ENCODE results near the gene PCDHA11. TPM values are rescaled to one million over a fixed set of nuclear protein-coding genes. Genes with fewer than 3 reads are reported as not detected.

Gene PCDHA11
- total and polyA plus RNA-seq, 10 of the 15 experiments (the other 5 are each of a cell fraction or from before 2014, with no cell fraction given) = 0.06 TPM; not detected in 9

- TF ChIP-seq, protein P1, sequence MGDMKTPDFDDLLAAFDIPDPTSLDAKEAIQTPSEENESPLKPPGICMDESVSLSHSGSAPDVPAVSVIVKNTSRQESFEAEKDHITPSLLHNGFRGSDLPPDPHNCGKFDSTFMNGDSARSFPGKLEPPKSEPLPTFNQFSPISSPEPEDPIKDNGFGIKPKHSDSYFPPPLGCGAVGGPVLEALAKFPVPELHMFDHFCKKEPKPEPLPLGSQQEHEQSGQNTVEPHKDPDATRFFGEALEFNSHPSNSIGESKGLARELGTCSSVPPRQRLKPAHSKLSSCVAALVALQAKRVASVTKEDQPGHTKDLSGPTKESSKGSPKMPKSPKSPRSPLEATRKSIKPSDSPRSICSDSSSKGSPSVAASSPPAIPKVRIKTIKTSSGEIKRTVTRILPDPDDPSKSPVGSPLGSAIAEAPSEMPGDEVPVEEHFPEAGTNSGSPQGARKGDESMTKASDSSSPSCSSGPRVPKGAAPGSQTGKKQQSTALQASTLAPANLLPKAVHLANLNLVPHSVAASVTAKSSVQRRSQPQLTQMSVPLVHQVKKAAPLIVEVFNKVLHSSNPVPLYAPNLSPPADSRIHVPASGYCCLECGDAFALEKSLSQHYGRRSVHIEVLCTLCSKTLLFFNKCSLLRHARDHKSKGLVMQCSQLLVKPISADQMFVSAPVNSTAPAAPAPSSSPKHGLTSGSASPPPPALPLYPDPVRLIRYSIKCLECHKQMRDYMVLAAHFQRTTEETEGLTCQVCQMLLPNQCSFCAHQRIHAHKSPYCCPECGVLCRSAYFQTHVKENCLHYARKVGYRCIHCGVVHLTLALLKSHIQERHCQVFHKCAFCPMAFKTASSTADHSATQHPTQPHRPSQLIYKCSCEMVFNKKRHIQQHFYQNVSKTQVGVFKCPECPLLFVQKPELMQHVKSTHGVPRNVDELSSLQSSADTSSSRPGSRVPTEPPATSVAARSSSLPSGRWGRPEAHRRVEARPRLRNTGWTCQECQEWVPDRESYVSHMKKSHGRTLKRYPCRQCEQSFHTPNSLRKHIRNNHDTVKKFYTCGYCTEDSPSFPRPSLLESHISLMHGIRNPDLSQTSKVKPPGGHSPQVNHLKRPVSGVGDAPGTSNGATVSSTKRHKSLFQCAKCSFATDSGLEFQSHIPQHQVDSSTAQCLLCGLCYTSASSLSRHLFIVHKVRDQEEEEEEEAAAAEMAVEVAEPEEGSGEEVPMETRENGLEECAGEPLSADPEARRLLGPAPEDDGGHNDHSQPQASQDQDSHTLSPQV (IDR thresholded peaks at IDR 0.05) = no peak
- TF ChIP-seq ZNF217 (IDR thresholded peaks at IDR 0.05) (no peak), FOS (IDR thresholded peaks at IDR 0.05; ENCODE audit: borderline replicate concordance, extremely low read depth, insufficient read length) (no peak), PAX5 (IDR thresholded peaks at IDR 0.05; ENCODE audit: borderline replicate concordance, low read depth, low read length) (no peak)
Measured at GRCh38 chr5:140827704-140828361, 40.9 kb upstream of the PCDHA11 start, which contains the start of gene PCDHA6 (continued).

GRCh38 chr5:140828362-140828737 is 40.4 kb upstream of the PCDHA11 start:
- 64% methylated on average over 18 of the region's 18 CpGs for WGBS (ENCODE audit: insufficient coverage, insufficient replicate concordance, low lambda C conversion rate, missing lambda C conversion rate)
- Histone ChIP-seq H3K27ac (ENCODE audit: control insufficient read depth, insufficient read depth) (no peak overlapping the region), H3K36me3 (ENCODE audit: control insufficient read depth in 2 of 2, insufficient read depth in 2 of 2, low read length in 1 of 2) (no peaks in the 10 kb centered on the region), H3K9ac (ENCODE audit: control insufficient read depth, insufficient read depth, low read length) (no peak overlapping the region), H4K20me1 (ENCODE audit: control insufficient read depth, insufficient read depth) (no peaks in the 10 kb centered on the region), H3K4me2 (ENCODE audit: control insufficient read depth, insufficient read depth) (no peak overlapping the region), H2AFZ (ENCODE audit: control insufficient read depth, low read depth, low read length) (no peak overlapping the region), H3K9me3 (replicated peaks; ENCODE audit: control insufficient read depth, insufficient read depth, low read length) (no peaks in the 10 kb centered on the region; the same call in 1 of the 3 replicates), H3K4me1 (ENCODE audit: control insufficient read depth, insufficient read depth, low read length) (no peaks in the 10 kb centered on the region), H3K4me3 (no peak overlapping the region), H3K79me2 (ENCODE audit: control insufficient read depth, insufficient read depth, low read length) (no peaks in the 10 kb centered on the region), H3K27me3 (replicated peaks in 1 of 2; ENCODE audit: control insufficient read depth in 2 of 2, insufficient read depth in 2 of 2, low read length in 1 of 2) (no peaks in the 10 kb centered on the region)
- ChIA-PET RAD21 (ENCODE audit: unreplicated experiment) (no interaction called here), SMC1A (ENCODE audit: uncharacterized antibody, unreplicated experiment) (no interaction called here), POLR2A (no interaction called here), CTCF (no interaction called here)
- in situ Hi-C loops (cut with MboI) = no loop called here
- TF ChIP-seq RBBP5 (conservative IDR thresholded peaks at IDR 0.05) (no peak), FOXM1 (IDR thresholded peaks at IDR 0.05; ENCODE audit: low read depth, low read length) (no peak), E2F4 (IDR thresholded peaks at IDR 0.05; ENCODE audit: low read depth, low read length) (no peak), RELA (IDR thresholded peaks at IDR 0.05; ENCODE audit: borderline replicate concordance, partially characterized antibody) (no peak), CBX3 (IDR thresholded peaks at IDR 0.05; ENCODE audit: borderline replicate concordance, low read depth) (no peak), ESRRA (IDR thresholded peaks at IDR 0.05; ENCODE audit: low read length) (no peak)
- BruUV-seq (replicated peaks) = no TSS peak
- FAIRE-seq = no peak
- intact Hi-C loops (cut with micrococcal nuclease; ENCODE audit: unreplicated experiment) = no loop called here
- no peak for ATAC-seq
- DNase-seq (ENCODE audit: low read depth, low spot score) = no peak

Measured in GM12878 (cell line).